ENCODE results near the gene ZNF319. TPM values are rescaled to one million over a fixed set of nuclear protein-coding genes. Genes with fewer than 3 reads are reported as not detected.

The ZNF319 gene
- total and polyA plus RNA-seq, 2 of the 8 experiments (the other 6 are each of a cell fraction or from before 2014, with no cell fraction given), result 3.3 to 5.5 TPM

DNA sequence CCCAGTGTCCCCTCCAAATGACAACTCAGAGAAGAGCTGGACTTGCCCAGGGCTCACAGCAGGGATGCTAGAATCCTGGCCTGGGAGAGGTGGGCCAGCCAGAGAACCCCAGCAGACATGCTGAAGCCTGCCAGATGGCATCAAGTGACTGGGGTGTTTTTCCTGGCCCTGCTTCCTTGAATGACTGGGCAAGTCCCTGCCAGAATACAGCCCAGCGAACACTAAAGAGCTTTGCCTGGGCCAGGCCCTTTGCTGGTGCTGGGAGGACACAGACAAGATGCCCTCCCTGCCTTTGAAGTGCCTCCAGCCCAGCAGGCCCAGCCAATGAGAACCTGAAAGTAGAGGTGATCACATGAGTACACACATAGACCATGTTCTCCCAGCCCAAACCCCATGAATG lies 11.5 kb downstream of the ZNF319 start (continued):
- no peak for TF ChIP-seq MAFK (IDR thresholded peaks at IDR 0.05; ENCODE audit: low read depth, low read length)
